HK-2 (cell line): ENCODE data around the gene IL20RB.
"Not testable (repeated sequence)": the region's sequence is repeated elsewhere in the genome, so short reads cannot be mapped to it uniquely, and the experiment has no call there.

Source experiments
- DNase-seq: peaks from one replicate; pipeline ENCODE4 v3.0.0-alpha.2; 2018; ENCODE audit not compliant: unreplicated experiment

The IL20RB gene

DNA sequence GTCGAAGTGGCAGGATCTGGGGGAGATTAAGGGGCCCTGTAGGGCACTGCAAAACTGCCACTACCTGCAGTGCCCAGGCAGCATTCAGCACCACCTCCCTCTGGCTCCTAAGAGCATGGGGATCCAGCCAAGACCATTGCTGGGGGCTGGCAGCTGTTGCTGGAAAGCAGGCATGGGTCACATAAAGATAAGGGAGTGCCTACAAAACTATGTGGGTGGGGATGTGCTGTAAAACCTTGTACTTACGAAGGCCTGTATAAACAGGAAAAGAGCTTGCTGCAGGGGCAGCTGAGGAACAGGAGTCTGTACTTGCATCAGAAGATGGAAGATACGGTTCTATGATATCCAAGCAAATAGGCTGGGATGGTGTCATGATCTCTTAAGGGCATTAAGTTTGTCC, 27.1 kb downstream of the IL20RB start:
- no peak for DNase-seq

DNA sequence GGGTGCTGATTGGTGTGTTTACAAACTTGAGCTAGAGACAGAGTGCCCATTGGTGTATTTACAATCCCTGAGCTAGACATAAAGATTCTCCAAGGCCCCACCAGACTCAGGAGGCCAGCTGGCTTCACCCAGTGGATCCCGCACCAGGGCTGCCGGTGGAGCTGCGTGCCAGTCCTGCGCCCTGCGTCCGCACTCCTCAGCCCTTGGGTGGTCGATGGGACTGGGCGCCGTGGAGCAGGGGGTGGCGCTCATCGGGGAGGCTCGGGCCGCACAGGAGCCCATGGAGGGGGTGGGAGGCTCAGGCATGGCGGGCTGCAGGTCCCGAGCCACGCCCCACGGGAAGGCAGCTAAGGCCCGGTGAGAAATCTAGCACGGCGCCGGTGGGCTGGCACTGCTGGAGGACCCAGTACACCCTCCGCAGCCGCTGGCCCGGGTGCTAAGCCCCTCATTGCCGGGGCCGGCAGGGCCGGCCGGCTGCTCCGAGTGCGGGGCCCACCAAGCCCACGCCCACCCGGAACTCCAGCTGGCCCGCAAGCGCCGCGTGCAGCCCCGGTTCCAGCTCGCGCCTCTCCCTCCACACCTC, 29.7 kb downstream of the IL20RB start:
- not testable (repeated sequence) for DNase-seq

- DNase-seq = no peak
These were observed 30.9 kb downstream of the IL20RB start for GRCh38 chr3:136988651-136989050.

DNA sequence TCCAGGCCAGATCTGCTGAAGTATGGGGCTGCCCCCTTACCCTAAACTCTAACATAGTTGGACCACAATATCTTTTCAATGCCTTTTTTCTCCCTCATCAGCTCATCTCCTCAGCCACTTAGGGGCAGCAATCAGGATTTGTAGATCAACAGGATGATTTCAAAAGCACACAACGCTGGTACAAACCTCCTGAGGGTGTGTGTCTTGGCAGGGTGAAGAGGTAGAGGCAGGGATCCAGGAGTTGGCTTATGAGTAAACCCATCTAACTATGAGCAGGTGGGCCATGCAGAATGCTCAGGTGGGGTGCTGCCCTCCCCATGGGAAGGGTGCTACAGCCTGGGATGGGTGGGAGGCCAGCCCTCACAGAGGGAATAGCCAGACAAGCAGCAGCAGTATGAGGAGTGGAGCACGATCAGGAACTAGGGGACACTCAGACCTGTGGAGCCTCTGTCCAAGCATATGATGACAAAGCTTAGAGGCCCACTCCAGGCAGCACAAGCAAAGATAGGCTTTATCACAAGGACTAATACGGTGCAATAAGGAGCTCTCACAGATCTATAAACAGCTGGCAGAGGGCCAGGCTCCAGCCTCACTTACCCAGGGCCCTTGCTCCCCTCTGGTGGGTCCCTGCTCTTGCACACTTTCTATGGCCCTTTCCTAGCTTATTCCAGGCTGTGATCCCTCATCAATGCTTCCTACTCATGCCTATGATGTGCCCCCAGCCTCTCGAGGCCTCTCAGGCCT, 32.2 kb downstream of the IL20RB start:
- no peak for DNase-seq

- no peak for DNase-seq
These were observed 33.0 kb downstream of the IL20RB start for GRCh38 chr3:136990826-136991225.

- no peak for DNase-seq
These were observed 34.3 kb downstream of the IL20RB start for GRCh38 chr3:136992115-136992514.

DNA sequence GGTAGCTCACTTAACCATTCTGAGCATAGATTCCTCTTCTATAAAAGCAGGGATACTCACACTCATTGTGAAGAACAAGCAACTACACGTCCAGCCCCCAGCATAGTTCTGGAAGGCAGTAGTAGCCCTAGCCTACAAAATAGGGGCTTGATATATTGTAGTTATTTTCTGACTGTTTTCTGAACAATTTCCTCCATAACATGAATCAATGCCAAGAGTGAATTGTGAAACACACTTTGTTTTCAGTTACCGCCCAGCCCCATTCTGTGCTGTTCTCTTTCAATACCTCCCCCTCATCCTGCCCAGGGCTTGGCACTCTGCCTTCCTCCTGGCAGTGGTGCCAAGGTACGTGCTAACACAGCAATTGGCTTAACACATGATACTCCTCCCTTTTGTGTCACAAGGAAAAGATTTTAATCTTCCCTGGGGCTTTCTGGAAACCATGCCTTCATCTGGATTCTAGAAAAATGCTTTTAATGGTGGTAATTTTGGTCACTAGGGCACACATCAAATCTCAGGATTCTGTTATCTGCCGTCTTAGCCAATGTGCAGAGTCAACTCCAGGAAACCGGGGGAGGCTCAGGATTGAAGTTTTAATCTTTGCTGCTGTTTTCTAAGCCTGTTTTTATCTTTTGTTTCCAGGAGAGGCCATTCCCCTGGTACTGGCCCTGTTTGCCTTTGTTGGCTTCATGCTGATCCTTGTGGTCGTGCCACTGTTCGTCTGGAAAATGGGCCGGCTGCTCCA, 37.2 kb downstream of the IL20RB start:
- DNase-seq = no peak

- DNase-seq = no peak
These were observed 37.9 kb downstream of the IL20RB start for GRCh38 chr3:136995652-136996051.

DNA sequence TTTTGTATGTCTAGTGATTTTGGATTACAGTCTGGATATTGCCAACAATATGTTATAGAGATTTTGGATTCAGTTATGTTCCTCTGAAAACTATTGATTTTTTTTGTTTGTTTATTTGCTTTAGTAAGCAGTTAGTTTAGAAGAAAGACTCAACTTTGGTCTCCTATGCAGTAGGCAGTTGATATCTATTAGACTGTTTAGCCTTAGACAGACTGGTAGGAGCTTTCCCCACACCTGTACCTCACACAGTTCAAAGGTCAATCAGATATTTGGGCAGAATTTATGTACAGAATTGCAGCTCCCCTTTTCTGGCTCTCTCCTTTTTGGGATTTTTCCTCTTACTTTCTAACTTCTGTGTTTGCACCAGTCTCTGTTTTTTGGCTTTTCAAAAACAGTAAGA, 42.3 kb downstream of the IL20RB start:
- DNase-seq = no peak

DNA sequence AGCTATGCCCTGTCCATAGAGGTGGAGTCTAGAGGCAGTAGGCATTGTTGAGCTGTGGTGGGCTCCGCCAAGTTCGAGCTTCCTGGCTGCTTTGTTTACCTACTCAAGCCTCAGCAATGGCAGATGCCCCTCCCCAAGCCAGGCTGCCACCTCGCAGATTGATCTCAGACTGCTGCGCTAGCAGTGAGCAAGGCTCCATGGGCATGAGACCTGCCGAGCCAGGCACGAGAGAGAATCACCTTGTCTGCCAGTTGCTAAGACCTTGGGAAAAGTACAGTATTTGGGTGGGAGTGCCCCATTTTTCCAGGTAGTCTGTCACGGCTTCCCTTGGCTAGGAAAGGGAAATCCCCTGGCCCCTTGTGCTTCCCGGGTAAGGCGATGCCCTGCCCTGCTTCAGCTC, 49.6 kb downstream of the IL20RB start:
- not testable (repeated sequence) for DNase-seq

GRCh38 chr3:137008131-137008530, 50.3 kb downstream of the IL20RB start:
- no peak for DNase-seq

DNA sequence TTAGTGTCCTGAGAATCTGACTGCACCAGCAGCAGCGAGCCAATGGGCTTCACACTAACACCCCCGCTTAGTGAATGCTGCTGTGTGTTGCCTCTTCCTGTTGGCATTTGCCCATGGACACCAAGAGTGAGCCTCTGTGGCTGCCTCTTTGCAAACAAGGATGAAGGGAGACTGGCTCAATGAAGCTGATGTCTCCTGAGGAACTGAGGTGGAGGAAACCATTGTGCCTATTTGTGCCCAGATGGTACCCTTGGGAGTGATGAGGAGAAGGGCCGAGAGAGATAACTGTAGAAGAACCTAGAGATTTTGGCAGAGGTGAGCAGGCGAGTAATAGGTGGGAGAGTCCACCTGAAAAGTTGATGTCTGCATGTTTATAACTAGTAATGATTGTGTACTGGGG, 51.2 kb downstream of the IL20RB start:
- DNase-seq = no peak

DNA sequence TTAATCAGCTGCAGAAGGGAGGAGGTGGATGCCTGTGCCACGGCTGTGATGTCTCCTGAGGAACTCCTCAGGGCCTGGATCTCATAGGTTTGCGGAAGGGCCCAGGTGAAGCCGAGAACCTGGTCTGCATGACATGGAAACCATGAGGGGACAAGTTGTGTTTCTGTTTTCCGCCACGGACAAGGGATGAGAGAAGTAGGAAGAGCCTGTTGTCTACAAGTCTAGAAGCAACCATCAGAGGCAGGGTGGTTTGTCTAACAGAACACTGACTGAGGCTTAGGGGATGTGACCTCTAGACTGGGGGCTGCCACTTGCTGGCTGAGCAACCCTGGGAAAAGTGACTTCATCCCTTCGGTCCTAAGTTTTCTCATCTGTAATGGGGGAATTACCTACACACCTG, 52.4 kb downstream of the IL20RB start:
- DNase-seq = no peak

GRCh38 chr3:137011153-137011552, 53.4 kb downstream of the IL20RB start:
- no peak for DNase-seq

- DNase-seq = no peak
These were observed 54.3 kb downstream of the IL20RB start for GRCh38 chr3:137012097-137012501.

GRCh38 chr3:137013951-137014688, 56.3 kb downstream of the IL20RB start:
- DNase-seq = peak; percentile 94

- not testable (repeated sequence) for DNase-seq
These were observed 59.5 kb downstream of the IL20RB start for GRCh38 chr3:137017316-137017715.

DNA sequence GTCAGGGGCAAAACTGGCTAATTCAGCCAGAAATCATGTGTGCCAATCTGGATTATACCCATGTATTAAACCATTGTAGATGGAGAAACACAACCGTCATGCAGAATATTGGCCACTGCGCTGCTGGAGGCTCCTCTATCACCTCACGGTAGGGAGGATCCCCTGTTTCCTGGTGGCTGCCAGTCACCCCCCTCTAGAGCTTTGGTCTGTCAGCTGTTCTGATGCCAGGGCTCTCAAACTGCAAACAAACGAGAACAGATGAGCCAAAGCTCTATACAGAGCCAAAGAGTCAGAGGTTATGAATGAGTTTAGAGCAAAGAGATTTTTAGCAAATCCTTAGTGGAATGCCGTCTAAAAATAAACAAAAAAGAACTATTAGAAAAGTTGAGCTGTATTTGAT, 62.5 kb downstream of the IL20RB start:
- DNase-seq = no peak

DNA sequence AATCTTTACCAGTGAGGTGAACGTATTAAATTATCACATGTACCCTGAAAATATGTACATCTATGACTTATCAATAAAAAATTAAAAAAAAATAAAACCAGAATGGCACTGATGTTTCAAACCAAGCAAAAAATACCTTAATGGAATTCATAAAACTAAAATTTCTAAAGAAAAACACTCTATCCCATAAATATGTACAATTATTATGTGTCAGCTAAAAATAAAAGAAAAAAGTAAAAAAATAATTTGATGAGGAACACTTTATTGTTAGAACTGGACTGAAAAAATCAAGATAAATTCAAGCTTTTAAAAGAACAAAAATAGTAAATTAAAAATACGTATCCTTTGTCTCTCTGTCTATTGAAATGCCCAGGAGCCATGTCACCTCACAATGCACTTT, 63.1 kb downstream of the IL20RB start:
- no peak for DNase-seq

- no peak for DNase-seq
These were observed 66.6 kb downstream of the IL20RB start for GRCh38 chr3:137024348-137024747.

- no peak for DNase-seq
These were observed 68.9 kb downstream of the IL20RB start for GRCh38 chr3:137026701-137027100.

- peak; percentile 92 for DNase-seq
These were observed 74.8 kb downstream of the IL20RB start for GRCh38 chr3:137032465-137033120.
